ACC112 (cell line): Measurements from ENCODE around the gene KDM5A.

ENCODE experiments used
- H2AFZ ChIP-seq: fragments of 200-600 bp; sonication (generic); one replicate; pipeline ENCODE4 v1.6.0; 2017; ENCODE audit warnings: antibody characterized with exemption, low read length; ENCODE audit not compliant: unreplicated experiment
- H3K27ac ChIP-seq: fragments of 200-600 bp; sonication (generic); 2 replicates; pipeline ENCODE4 v1.5.1; 2014; ENCODE audit warnings: low read depth, mild to moderate bottlenecking, antibody characterized with exemption, low read length, moderate library complexity
- H3K27me3 ChIP-seq: fragments of 200-600 bp; sonication (generic); 2 replicates; pipeline ENCODE4 v1.6.1; 2014; ENCODE audit warnings: mild to moderate bottlenecking, antibody characterized with exemption, low read length, moderate library complexity, mixed read lengths; ENCODE audit not compliant: insufficient read depth
- H3K36me3 ChIP-seq: fragments of 200-600 bp; sonication (generic); 2 replicates; pipeline ENCODE4 v1.6.1; 2016; ENCODE audit warnings: mild to moderate bottlenecking, antibody characterized with exemption, low read length, moderate library complexity, mixed read lengths; ENCODE audit not compliant: insufficient read depth
- H3K4me1 ChIP-seq: fragments of 200-600 bp; sonication (generic); one replicate; pipeline ENCODE4 v1.6.1; 2016; ENCODE audit warnings: low read length, mixed read lengths; ENCODE audit not compliant: insufficient read depth, unreplicated experiment, control insufficient read depth
- H3K4me3 ChIP-seq: fragments of 200-600 bp; sonication (generic); 2 replicates; pipeline ENCODE4 v1.5.1; 2014; ENCODE audit warnings: mild to moderate bottlenecking, low read depth, low read length
- H3K79me2 ChIP-seq: fragments of 200-600 bp; sonication (generic); one replicate; pipeline ENCODE4 v1.6.0; 2016; ENCODE audit warnings: low read length; ENCODE audit not compliant: control insufficient read depth, unreplicated experiment, insufficient read depth

KDM5A gene

GRCh38 chr12:273382-273781, 115.7 kb downstream of the KDM5A start:
- H3K4me3 ChIP-seq = no peak overlapping the region
- no peaks in the 10 kb centered on the region for H3K36me3 ChIP-seq
- no peaks in the 10 kb centered on the region for H3K79me2 ChIP-seq

GRCh38 chr12:272942-273341, 116.2 kb downstream of the KDM5A start:
- Histone ChIP-seq H3K4me3 (no peak overlapping the region), H3K36me3 (no peaks in the 10 kb centered on the region), H3K79me2 (no peaks in the 10 kb centered on the region), H3K27me3 (peaks cover 29% of the 10 kb centered on the region), H3K4me1 (no peaks in the 10 kb centered on the region), H3K27ac (no peak overlapping the region), H2AFZ (no peak overlapping the region)

More at GRCh38 chr12:273382-273781, 115.7 kb downstream of the KDM5A start:
- no peak overlapping the region for H2AFZ ChIP-seq
- H3K4me1 ChIP-seq = no peaks in the 10 kb centered on the region
- H3K27ac ChIP-seq = no peak overlapping the region
- H3K27me3 ChIP-seq = peaks cover 24% of the 10 kb centered on the region

- H3K36me3 ChIP-seq = no peaks in the 10 kb centered on the region
- no peaks in the 10 kb centered on the region for H3K79me2 ChIP-seq
- no peak overlapping the region for H3K4me3 ChIP-seq
- no peak overlapping the region for H3K27ac ChIP-seq
- no peak overlapping the region for H2AFZ ChIP-seq
- H3K4me1 ChIP-seq = no peaks in the 10 kb centered on the region
- H3K27me3 ChIP-seq = peaks cover 46% of the 10 kb centered on the region
Observed at GRCh38 chr12:271161-271560, 118.0 kb downstream of the KDM5A start.

GRCh38 chr12:269191-269590, 119.9 kb downstream of the KDM5A start:
- Histone ChIP-seq H3K36me3 (no peaks in the 10 kb centered on the region), H2AFZ (no peak overlapping the region), H3K27me3 (peaks cover 61% of the 10 kb centered on the region), H3K27ac (no peak overlapping the region), H3K79me2 (no peaks in the 10 kb centered on the region), H3K4me3 (no peak overlapping the region), H3K4me1 (no peaks in the 10 kb centered on the region)

GRCh38 chr12:268483-268840, 120.7 kb downstream of the KDM5A start:
- Histone ChIP-seq H2AFZ (no peak overlapping the region), H3K4me3 (no peak overlapping the region), H3K27ac (no peak overlapping the region), H3K36me3 (no peaks in the 10 kb centered on the region), H3K79me2 (no peaks in the 10 kb centered on the region), H3K4me1 (no peaks in the 10 kb centered on the region), H3K27me3 (peaks cover 64% of the 10 kb centered on the region)

- peaks cover 67% of the 10 kb centered on the region for H3K27me3 ChIP-seq
- no peak overlapping the region for H3K27ac ChIP-seq
- H3K4me3 ChIP-seq = no peak overlapping the region
Observed at GRCh38 chr12:267581-268482, 121.3 kb downstream of the KDM5A start.

GRCh38 chr12:265096-265495, 124.0 kb downstream of the KDM5A start:
- no peak overlapping the region for H3K4me3 ChIP-seq
- peaks cover 82% of the 10 kb centered on the region for H3K27me3 ChIP-seq
- no peak overlapping the region for H2AFZ ChIP-seq
- H3K36me3 ChIP-seq = no peaks in the 10 kb centered on the region
- H3K79me2 ChIP-seq = no peaks in the 10 kb centered on the region
- H3K27ac ChIP-seq = no peak overlapping the region
- no peaks in the 10 kb centered on the region for H3K4me1 ChIP-seq

More at GRCh38 chr12:267581-268482, 121.3 kb downstream of the KDM5A start:
- Histone ChIP-seq H3K4me1 (no peaks in the 10 kb centered on the region), H3K36me3 (no peaks in the 10 kb centered on the region), H2AFZ (no peak overlapping the region), H3K79me2 (no peaks in the 10 kb centered on the region)

- Histone ChIP-seq H2AFZ (no peak overlapping the region), H3K4me1 (no peaks in the 10 kb centered on the region), H3K36me3 (no peaks in the 10 kb centered on the region), H3K79me2 (no peaks in the 10 kb centered on the region), H3K4me3 (no peak overlapping the region), H3K27ac (no peak overlapping the region), H3K27me3 (peaks cover 83% of the 10 kb centered on the region)
Observed at GRCh38 chr12:264269-264668, 124.9 kb downstream of the KDM5A start.

- no peaks in the 10 kb centered on the region for H3K79me2 ChIP-seq
- no peaks in the 10 kb centered on the region for H3K4me1 ChIP-seq
- H3K27ac ChIP-seq = no peak overlapping the region
- no peak overlapping the region for H2AFZ ChIP-seq
- peaks cover 81% of the 10 kb centered on the region for H3K27me3 ChIP-seq
- no peaks in the 10 kb centered on the region for H3K36me3 ChIP-seq
- H3K4me3 ChIP-seq = no peak overlapping the region
Observed at GRCh38 chr12:263574-263973, 125.5 kb downstream of the KDM5A start.

- no peak within 1 kb of the TSS for H3K27ac ChIP-seq
- H3K27me3 ChIP-seq = peaks cover 81% of the 10 kb centered on the region
- H3K79me2 ChIP-seq = no peaks in the 10 kb centered on the region
- no peak within 1 kb of the TSS for H2AFZ ChIP-seq
- H3K4me3 ChIP-seq = no peak within 1 kb of the TSS
- H3K4me1 ChIP-seq = no peaks in the 10 kb centered on the region
- no peaks in the 10 kb centered on the region for H3K36me3 ChIP-seq
Observed at GRCh38 chr12:262817-263216, 126.3 kb downstream of the KDM5A start, which contains the start of gene SLC6A13. Gene SLC6A13 (minus strand): TSS chr12:262836. CDS start chr12:260052, 2,784 bp downstream.

GRCh38 chr12:262113-262512, 127.0 kb downstream of the KDM5A start:
- H3K79me2 ChIP-seq = no peaks in the 10 kb centered on the region
- no peak overlapping the region for H2AFZ ChIP-seq
- no peak overlapping the region for H3K4me3 ChIP-seq
- no peaks in the 10 kb centered on the region for H3K36me3 ChIP-seq
- H3K4me1 ChIP-seq = no peaks in the 10 kb centered on the region
- H3K27me3 ChIP-seq = peaks cover 81% of the 10 kb centered on the region
- H3K27ac ChIP-seq = no peak overlapping the region
